Measurements from ENCODE around the gene PRM3. TPM values are rescaled to one million over a fixed set of nuclear protein-coding genes. Genes with fewer than 3 reads are reported as not detected.

The PRM3 gene
- total and polyA plus RNA-seq, 12 donors = not detected

DNA sequence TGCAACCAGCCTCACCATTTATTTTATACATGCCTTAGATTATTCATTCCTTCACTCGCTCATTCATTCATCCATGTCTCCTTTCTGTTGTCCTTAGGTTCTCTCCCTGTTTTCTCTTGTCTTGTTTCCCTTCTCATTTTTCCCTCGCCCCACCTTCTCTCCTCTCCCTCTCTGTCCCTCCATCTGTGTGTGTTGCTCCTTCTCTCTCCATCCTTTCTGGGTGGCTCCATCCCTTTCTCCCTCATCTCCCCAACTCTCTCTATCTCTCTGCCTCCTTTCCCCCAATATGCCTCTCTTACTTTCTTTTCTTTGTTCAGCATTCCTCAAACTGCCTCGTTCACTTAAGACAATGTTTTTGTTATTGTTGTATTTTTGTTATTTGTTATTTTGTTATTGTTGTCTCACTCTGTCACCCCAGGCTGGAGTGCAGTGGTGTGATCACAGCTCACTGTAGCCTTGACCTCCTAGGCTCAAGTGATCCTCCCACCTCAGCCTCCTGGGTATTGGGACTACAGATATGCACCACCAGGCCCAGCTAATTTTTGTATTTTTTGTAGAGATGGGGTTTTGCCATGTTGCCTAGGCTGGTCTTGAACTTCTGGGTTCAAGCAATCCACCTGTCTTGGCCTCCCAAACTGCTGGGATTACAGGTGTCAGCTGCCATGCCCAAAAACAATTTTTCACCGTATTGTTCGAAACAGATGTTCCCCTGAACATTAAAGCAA is 31.8 kb downstream of the PRM3 start:
- 91 to 97% (median 95%) methylated on average over 5 of the region's 5 CpGs for WGBS, 4 donors
- Histone ChIP-seq H3K27me3 (no peaks in the 10 kb centered on the region), H3K4me1 (replicated peaks in 1 of 2) (no peaks in the 10 kb centered on the region), H3K4me3 (no peak overlapping the region), H3K9me3 (replicated peaks in 1 of 3) (no peaks in the 10 kb centered on the region), H3K36me3 (replicated peaks in 1 of 2) (no peaks in the 10 kb centered on the region), H3K27ac (no peak overlapping the region)
- TF ChIP-seq, protein P1, sequence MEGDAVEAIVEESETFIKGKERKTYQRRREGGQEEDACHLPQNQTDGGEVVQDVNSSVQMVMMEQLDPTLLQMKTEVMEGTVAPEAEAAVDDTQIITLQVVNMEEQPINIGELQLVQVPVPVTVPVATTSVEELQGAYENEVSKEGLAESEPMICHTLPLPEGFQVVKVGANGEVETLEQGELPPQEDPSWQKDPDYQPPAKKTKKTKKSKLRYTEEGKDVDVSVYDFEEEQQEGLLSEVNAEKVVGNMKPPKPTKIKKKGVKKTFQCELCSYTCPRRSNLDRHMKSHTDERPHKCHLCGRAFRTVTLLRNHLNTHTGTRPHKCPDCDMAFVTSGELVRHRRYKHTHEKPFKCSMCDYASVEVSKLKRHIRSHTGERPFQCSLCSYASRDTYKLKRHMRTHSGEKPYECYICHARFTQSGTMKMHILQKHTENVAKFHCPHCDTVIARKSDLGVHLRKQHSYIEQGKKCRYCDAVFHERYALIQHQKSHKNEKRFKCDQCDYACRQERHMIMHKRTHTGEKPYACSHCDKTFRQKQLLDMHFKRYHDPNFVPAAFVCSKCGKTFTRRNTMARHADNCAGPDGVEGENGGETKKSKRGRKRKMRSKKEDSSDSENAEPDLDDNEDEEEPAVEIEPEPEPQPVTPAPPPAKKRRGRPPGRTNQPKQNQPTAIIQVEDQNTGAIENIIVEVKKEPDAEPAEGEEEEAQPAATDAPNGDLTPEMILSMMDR (IDR thresholded peaks at IDR 0.05) = no peak
- TF ChIP-seq POLR2A (IDR thresholded peaks at IDR 0.05) = no peak
- no peak for DNase-seq
- intact Hi-C loops (cut with DNase I) = loop anchor here in 1 of 2 donors (10.0 kb wide), 2 partner anchors 53 to 77 kb away; no protein-coding TSS in a partner anchor

DNA sequence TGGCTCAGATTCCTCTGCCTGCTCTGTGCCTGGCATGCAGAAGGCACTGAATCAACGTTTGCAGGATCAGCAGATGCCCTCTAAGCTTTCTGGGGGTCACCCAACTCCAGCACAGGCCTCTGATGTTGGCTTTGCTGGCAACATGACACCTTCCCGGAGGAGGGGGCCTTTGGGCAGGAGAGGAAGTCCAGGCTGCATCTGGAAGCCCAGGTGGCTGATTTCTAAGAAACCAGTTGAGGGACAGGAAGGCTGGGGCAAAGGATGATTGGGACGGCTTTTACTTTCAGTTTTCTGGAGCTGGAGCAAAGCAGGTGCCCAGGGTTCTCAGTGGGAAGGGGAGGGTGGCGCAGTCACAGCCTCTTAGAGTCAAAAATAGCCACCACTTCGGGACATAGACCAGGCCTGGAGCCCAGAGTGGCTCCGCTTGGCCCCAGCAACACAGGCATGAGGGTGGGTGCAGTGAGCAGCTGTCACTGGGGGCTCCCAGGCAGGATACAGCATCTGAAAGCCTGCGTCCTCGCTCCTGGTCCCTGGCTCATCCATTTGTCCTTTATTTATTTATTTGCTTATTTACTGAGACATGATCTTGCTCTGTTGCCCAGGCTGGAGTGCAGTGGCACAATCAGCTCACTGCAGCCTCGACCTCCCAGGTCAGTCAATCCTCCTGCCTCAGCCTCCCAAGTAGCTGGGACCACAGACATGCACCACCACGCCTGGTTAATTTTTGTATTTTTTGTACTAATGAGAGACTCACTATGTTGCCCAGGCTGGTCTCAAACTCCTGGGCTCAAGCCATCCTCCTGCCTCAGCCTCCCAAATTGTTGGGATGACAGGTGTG is 32.6 kb downstream of the PRM3 start:
- Histone ChIP-seq H3K27ac (no peak overlapping the region), H3K36me3 (replicated peaks in 1 of 2) (no peaks in the 10 kb centered on the region), H3K4me3 (no peak overlapping the region), H3K27me3 (no peaks in the 10 kb centered on the region), H3K4me1 (replicated peaks in 1 of 2) (no peaks in the 10 kb centered on the region), H3K9me3 (replicated peaks in 1 of 3) (no peaks in the 10 kb centered on the region)
- intact Hi-C loops (cut with DNase I) = loop anchor here in 1 of 2 donors (10.0 kb wide), 2 partner anchors 54 to 76 kb away; no protein-coding TSS in a partner anchor
- 75 to 84% (median 79%) methylated on average over 9 to 10 of the region's 10 CpGs for WGBS, 4 donors
- no peak for DNase-seq
- TF ChIP-seq POLR2A (IDR thresholded peaks at IDR 0.05) = no peak
- TF ChIP-seq, protein P1 (IDR thresholded peaks at IDR 0.05) = no peak

DNA sequence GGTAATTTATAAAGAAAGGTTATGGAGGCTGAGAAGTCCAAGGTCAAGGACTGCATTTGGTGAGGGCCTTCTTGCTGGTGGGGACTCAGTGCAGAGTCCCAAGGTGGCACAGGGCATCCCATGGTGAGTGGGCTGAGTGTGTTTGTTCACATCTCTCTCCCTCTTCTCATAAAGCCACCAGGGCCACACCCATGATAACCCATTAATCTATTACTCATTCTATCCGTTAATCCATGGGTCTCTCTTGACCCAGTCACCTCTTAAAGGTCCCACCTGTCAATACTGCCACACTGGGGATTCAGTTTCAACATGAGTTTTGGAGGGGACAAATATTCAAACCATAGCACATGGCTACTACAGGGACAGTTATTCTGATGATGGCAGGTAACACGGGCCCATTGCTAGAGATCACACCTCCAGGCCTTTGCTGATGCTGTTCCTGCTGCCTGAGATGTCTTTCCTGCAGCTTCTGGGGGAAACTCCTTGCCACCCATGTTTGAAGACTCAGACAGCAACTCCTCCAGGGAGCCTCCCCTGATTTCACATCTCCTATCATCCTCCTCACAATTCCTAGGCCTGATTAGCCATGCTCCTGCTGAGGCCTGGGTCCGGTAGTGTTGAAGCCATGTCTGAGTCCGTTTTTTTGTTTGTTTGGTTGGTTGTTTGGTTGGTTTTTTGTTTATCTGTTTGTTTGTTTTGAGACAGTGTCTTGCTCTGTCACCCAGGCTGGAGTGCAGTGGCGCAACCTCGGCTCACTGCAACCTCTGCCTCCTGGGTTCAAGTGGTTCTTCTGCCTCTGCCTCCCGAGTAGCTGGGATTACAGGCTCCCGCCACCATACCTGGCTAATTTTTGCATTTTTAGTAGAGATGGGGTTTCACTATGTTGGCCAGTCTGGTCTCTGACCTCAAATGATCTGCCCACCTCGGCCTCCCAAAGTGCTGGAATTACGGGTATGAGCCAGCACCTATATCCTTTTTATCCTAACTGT is 33.5 kb downstream of the PRM3 start:
- no peaks in the 10 kb centered on the region for H3K36me3 ChIP-seq (replicated peaks in 1 of 2)
- intact Hi-C loops (cut with DNase I) = loop anchor here in 1 of 2 donors (10.0 kb wide), 2 partner anchors 55 to 75 kb away; no protein-coding TSS in a partner anchor
- no peaks in the 10 kb centered on the region for H3K9me3 ChIP-seq (replicated peaks in 1 of 3)
- 81 to 90% (median 85%) methylated on average over 9 to 10 of the region's 10 CpGs for WGBS, 4 donors
- TF ChIP-seq, protein P1 (IDR thresholded peaks at IDR 0.05) = no peak
- no peak for TF ChIP-seq POLR2A (IDR thresholded peaks at IDR 0.05)
- no peak overlapping the region for H3K27ac ChIP-seq
- no peaks in the 10 kb centered on the region for H3K4me1 ChIP-seq (replicated peaks in 1 of 2)
- H3K27me3 ChIP-seq = no peaks in the 10 kb centered on the region
- H3K4me3 ChIP-seq = no peak overlapping the region
- no peak for DNase-seq

Data from adrenal gland (tissue), 12 donors.